Liver (tissue), 9 donors: ENCODE measurements around the gene APIP. TPM values are rescaled to one million over a fixed set of nuclear protein-coding genes. Genes with fewer than 3 reads are reported as not detected.

Experiments used
- DNase-seq: peaks from one replicate; pipeline ENCODE4 v3.0.0-alpha.2; 2017; ENCODE audit warnings: low spot score
- H3K27ac ChIP-seq, 2 donors: one replicate each; pipeline ENCODE4 v1.7.0; 2013; ENCODE audit warnings: inconsistent platforms in 2 of 2, low read length in 2 of 2, control low read depth in 1 of 2, low read depth in 1 of 2, mild to moderate bottlenecking in 1 of 2
- H3K27me3 ChIP-seq, 4 donors: one replicate each; pipeline versions ENCODE4 v1.6.1 to v1.7.0; 2013; ENCODE audit warnings: low read length in 3 of 4, inconsistent platforms in 1 of 4, mild to moderate bottlenecking in 1 of 4, moderate library complexity in 1 of 4; ENCODE audit not compliant: control insufficient read depth in 4 of 4, insufficient read depth in 4 of 4
- H3K36me3 ChIP-seq, 4 donors: one replicate each; pipeline versions ENCODE4 v1.6.1 to v1.7.0; 2013; ENCODE audit warnings: low read length in 3 of 4, mild to moderate bottlenecking in 3 of 4, low read depth in 1 of 4, moderate library complexity in 1 of 4; ENCODE audit not compliant: control insufficient read depth in 4 of 4, insufficient read depth in 3 of 4
- H3K4me1 ChIP-seq, 4 donors: one replicate each; pipeline versions ENCODE4 v1.6.1 to v1.7.0; 2013; ENCODE audit warnings: low read length in 3 of 4, mild to moderate bottlenecking in 3 of 4, moderate library complexity in 1 of 4; ENCODE audit not compliant: control insufficient read depth in 4 of 4, insufficient read depth in 4 of 4
- H3K4me3 ChIP-seq, 3 donors: one replicate each; pipeline versions ENCODE4 v1.6.1 to v1.7.0; 2013; ENCODE audit warnings: low read length in 3 of 3, control low read depth in 1 of 3, low read depth in 1 of 3, mild to moderate bottlenecking in 1 of 3
- H3K9ac ChIP-seq, 2 donors: one replicate each; pipeline ENCODE4 v1.7.0; 2013; ENCODE audit warnings: low read length in 2 of 2, mild to moderate bottlenecking in 2 of 2, moderate library complexity in 2 of 2, control low read depth in 1 of 2, low read depth in 1 of 2
- H3K9me3 ChIP-seq, 4 donors: one replicate each; pipeline versions ENCODE4 v1.6.1 to v1.7.0; 2013; ENCODE audit warnings: low read length in 3 of 4; ENCODE audit not compliant: control insufficient read depth in 4 of 4
- ATF3 ChIP-seq: IDR thresholded peaks from 2 replicates; pipeline ENCODE4 v1.6.1; 2016; ENCODE audit warnings: antibody characterized with exemption
- CTCF ChIP-seq: fragments of 150-350 bp; IDR thresholded peaks from 2 replicates; pipeline ENCODE4 v1.5.1; 2017; ENCODE audit warnings: improper control_type of control experiment, low read depth, low read length; ENCODE audit not compliant: missing input control
- EGR1 ChIP-seq, 2 donors: IDR thresholded peaks; 2 replicates each; pipeline ENCODE4 v1.6.1; 2016 to 2018; ENCODE audit warnings: antibody characterized with exemption in 2 of 2, low read depth in 2 of 2
- FOXA1 ChIP-seq: IDR thresholded peaks from 2 replicates; pipeline ENCODE4 v1.6.1; 2016; ENCODE audit warnings: antibody characterized with exemption
- FOXA2 ChIP-seq: IDR thresholded peaks from 2 replicates; pipeline ENCODE4 v1.6.1; 2016; ENCODE audit warnings: antibody characterized with exemption
- GABPA ChIP-seq, 2 donors: IDR thresholded peaks in 1 of 2; conservative IDR thresholded peaks in 1 of 2; 2 replicates each; pipeline ENCODE4 v1.6.1; 2016; ENCODE audit warnings: antibody characterized with exemption in 2 of 2, mild to moderate bottlenecking in 1 of 2, moderate library complexity in 1 of 2
- HNF4A ChIP-seq, 2 donors: conservative IDR thresholded peaks; 2 replicates each; pipeline ENCODE4 v1.6.1; 2016; ENCODE audit warnings: antibody characterized with exemption in 2 of 2, mild to moderate bottlenecking in 2 of 2
- HNF4G ChIP-seq: IDR thresholded peaks from 2 replicates; pipeline ENCODE4 v1.6.1; 2016; ENCODE audit warnings: antibody characterized with exemption
- JUND ChIP-seq, 2 donors: IDR thresholded peaks; 2 replicates each; pipeline ENCODE4 v1.6.1; 2016; ENCODE audit warnings: antibody characterized with exemption in 2 of 2
- NR2F2 ChIP-seq: IDR thresholded peaks from 2 replicates; pipeline ENCODE4 v1.6.1; 2016; ENCODE audit warnings: antibody characterized with exemption
- RAD21 ChIP-seq, 2 donors: IDR thresholded peaks; 2 replicates each; pipeline ENCODE4 v1.6.1; 2016; ENCODE audit warnings: antibody characterized with exemption in 2 of 2, mild to moderate bottlenecking in 2 of 2
- REST ChIP-seq: IDR thresholded peaks from 2 replicates; pipeline ENCODE4 v1.6.1; 2016; ENCODE audit warnings: antibody characterized with exemption, mild to moderate bottlenecking
- RXRA ChIP-seq, 2 donors: IDR thresholded peaks; 2 replicates each; pipeline ENCODE4 v1.6.1; 2017 to 2018; ENCODE audit warnings: antibody characterized with exemption in 2 of 2, mild to moderate bottlenecking in 1 of 2
- SP1 ChIP-seq: IDR thresholded peaks from 2 replicates; pipeline ENCODE4 v1.6.1; 2018; ENCODE audit warnings: antibody characterized with exemption, mild to moderate bottlenecking
- TAF1 ChIP-seq: conservative IDR thresholded peaks from 2 replicates; pipeline ENCODE4 v1.6.1; 2016; ENCODE audit warnings: antibody characterized with exemption, mild to moderate bottlenecking
- YY1 ChIP-seq: IDR thresholded peaks from 2 replicates; pipeline ENCODE4 v1.6.1; 2016; ENCODE audit warnings: antibody characterized with exemption, mild to moderate bottlenecking
- ZBTB33 ChIP-seq: IDR thresholded peaks from 2 replicates; pipeline ENCODE4 v1.6.1; 2016; ENCODE audit warnings: antibody characterized with exemption
- WGBS: extraction: QIAGEN DNeasy Blood & Tissue Kit; methylation state at CpG from one replicate; pipeline ENCODE4 v1.1.7; 2013; 5-methylcytosine and 5-hydroxymethylcytosine counted together
- polyA plus RNA-seq, 2 donors: library from polyadenylated mRNA; stranded (reverse) in 1 of 2; unstranded in 1 of 2; fragments of 200-250 nt in 1 of 2; fragments of >200 nt in 1 of 2; fragmentation: Nextera tagmentation in 1 of 2; extraction: Ambion mirVana in 1 of 2; gene quantifications; one replicate each; pipeline versions ENCODE4 v1.2.1 to v1.2.3, GENCODE V29; 2013 to 2015
- total RNA-seq, 2 donors: library from RNA; depleted of rRNA; stranded (reverse); fragments of >200 nt; gene quantifications; one replicate each; pipeline ENCODE4 v1.2.3, GENCODE V29; 2014
- donor health status: healthy.
- donor health status: healthy.
- donor health status: healthy.
- donor health status: healthy.
- donor health status: healthy.

Gene APIP
- total and polyA plus RNA-seq, 4 donors, result 13.4 to 26.3 (median 16.5) TPM

GRCh38 chr11:34886609-34887008 is 29.6 kb downstream of the APIP start:
- Histone ChIP-seq H3K36me3 (no peaks in the 10 kb centered on the region), H3K27me3 (no peaks in the 10 kb centered on the region), H3K4me3 (no peak overlapping the region), H3K4me1 (peaks cover 0 to 13% (median 7%) of the 10 kb centered on the region in 4 donors), H3K9me3 (no peaks in the 10 kb centered on the region), H3K9ac (no peak overlapping the region), H3K27ac (no peak overlapping the region)
- TF ChIP-seq FOXA2 (no peak), FOXA1 (no peak), SP1 (no peak), EGR1 (IDR thresholded peaks at IDR 0.05; ENCODE audit: low read depth in 2 of 2) (no peak), GABPA (IDR thresholded peaks at IDR 0.05 in 1 of 2, conservative IDR thresholded peaks at IDR 0.05 in 1 of 2) (no peak), RAD21 (IDR thresholded peaks at IDR 0.05) (no peak), YY1 (no peak), RXRA (IDR thresholded peaks at IDR 0.05) (no peak), HNF4A (conservative IDR thresholded peaks at IDR 0.05) (no peak), REST (no peak), JUND (IDR thresholded peaks at IDR 0.05) (no peak), NR2F2 (no peak), CTCF (no peak), HNF4G (no peak), TAF1 (no peak), ZBTB33 (no peak)
- 94% methylated on average over 2 of the region's 2 CpGs for WGBS
- no peak for DNase-seq

GRCh38 chr11:34881900-34882299 is 34.3 kb downstream of the APIP start:
- no peaks in the 10 kb centered on the region for H3K9me3 ChIP-seq
- H3K27me3 ChIP-seq, result no peaks in the 10 kb centered on the region
- WGBS, result 92% methylated on average over 3 of the region's 3 CpGs
- TF ChIP-seq GABPA (IDR thresholded peaks at IDR 0.05 in 1 of 2, conservative IDR thresholded peaks at IDR 0.05 in 1 of 2) (no peak), FOXA2 (no peak), REST (no peak), YY1 (no peak), CTCF (no peak), RAD21 (IDR thresholded peaks at IDR 0.05) (no peak), HNF4A (conservative IDR thresholded peaks at IDR 0.05) (no peak), JUND (IDR thresholded peaks at IDR 0.05) (no peak), ATF3 (no peak), SP1 (no peak), RXRA (IDR thresholded peaks at IDR 0.05) (no peak), EGR1 (IDR thresholded peaks at IDR 0.05; ENCODE audit: low read depth in 2 of 2) (no peak)
- H3K4me1 ChIP-seq, result peaks cover 0 to 2% (median 0%) of the 10 kb centered on the region in 4 donors
- H3K27ac ChIP-seq, result no peak overlapping the region
- H3K36me3 ChIP-seq, result no peaks in the 10 kb centered on the region
- DNase-seq, result no peak
- no peak overlapping the region for H3K9ac ChIP-seq
- no peak overlapping the region for H3K4me3 ChIP-seq
